Measurements from ENCODE around the gene MECR. TPM values are rescaled to one million over a fixed set of nuclear protein-coding genes. Genes with fewer than 3 reads are reported as not detected.

MECR gene
- polyA plus RNA-seq, 1 donor (not counting 4 experiments of a cell fraction or from before 2014, with no cell fraction given) = 20.7 TPM

- Histone ChIP-seq H4K20me1 (ENCODE audit: control insufficient read depth, extremely low read depth, insufficient read depth, low read length) (no peaks in the 10 kb centered on the region), H3K4me3 (ENCODE audit: control insufficient read depth in 2 of 3, extremely low read depth in 1 of 3, insufficient read depth in 2 of 3, low read depth in 1 of 3, low read length in 3 of 3) (no peak overlapping the region), H3K36me3 (ENCODE audit: control insufficient read depth in 2 of 2, extremely low read depth in 1 of 2, insufficient read depth in 2 of 2, low read length in 2 of 2) (no peaks in the 10 kb centered on the region), H3K27me3 (ENCODE audit: control insufficient read depth, extremely low read depth, insufficient read depth, low read length) (peaks cover 4% of the 10 kb centered on the region), H3K27ac (ENCODE audit: control insufficient read depth, insufficient read depth, low read length) (no peak overlapping the region), H3K9me3 (ENCODE audit: control insufficient read depth, low read depth, low read length) (no peaks in the 10 kb centered on the region), H3K79me2 (ENCODE audit: control insufficient read depth, insufficient read depth, low read length) (no peaks in the 10 kb centered on the region), H3K9ac (ENCODE audit: control insufficient read depth, extremely low read depth, insufficient read depth, low read length) (no peak overlapping the region), H3K4me1 (ENCODE audit: control insufficient read depth, extremely low read depth, insufficient read depth, low read length) (peaks cover 9% of the 10 kb centered on the region), H2AFZ (ENCODE audit: control insufficient read depth, low read length) (no peak overlapping the region), H3K4me2 (ENCODE audit: control insufficient read depth, extremely low read depth, insufficient read depth, low read depth, low read length) (no peak overlapping the region), H3K9me1 (ENCODE audit: control insufficient read depth, extremely low read depth, insufficient read depth, low read length) (no peaks in the 10 kb centered on the region)
- DNase-seq (ENCODE audit: low read depth, low spot score) = no peak
- FAIRE-seq = no peak
- TF ChIP-seq EZH2 (IDR thresholded peaks at IDR 0.05; ENCODE audit: low read length) = no peak
- TF ChIP-seq, protein P1, sequence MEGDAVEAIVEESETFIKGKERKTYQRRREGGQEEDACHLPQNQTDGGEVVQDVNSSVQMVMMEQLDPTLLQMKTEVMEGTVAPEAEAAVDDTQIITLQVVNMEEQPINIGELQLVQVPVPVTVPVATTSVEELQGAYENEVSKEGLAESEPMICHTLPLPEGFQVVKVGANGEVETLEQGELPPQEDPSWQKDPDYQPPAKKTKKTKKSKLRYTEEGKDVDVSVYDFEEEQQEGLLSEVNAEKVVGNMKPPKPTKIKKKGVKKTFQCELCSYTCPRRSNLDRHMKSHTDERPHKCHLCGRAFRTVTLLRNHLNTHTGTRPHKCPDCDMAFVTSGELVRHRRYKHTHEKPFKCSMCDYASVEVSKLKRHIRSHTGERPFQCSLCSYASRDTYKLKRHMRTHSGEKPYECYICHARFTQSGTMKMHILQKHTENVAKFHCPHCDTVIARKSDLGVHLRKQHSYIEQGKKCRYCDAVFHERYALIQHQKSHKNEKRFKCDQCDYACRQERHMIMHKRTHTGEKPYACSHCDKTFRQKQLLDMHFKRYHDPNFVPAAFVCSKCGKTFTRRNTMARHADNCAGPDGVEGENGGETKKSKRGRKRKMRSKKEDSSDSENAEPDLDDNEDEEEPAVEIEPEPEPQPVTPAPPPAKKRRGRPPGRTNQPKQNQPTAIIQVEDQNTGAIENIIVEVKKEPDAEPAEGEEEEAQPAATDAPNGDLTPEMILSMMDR (optimal IDR thresholded peaks at IDR 0.05 in 1 of 3, IDR thresholded peaks at IDR 0.05 in 1 of 3, conservative IDR thresholded peaks at IDR 0.05 in 1 of 3; ENCODE audit: extremely low read depth in 1 of 3, insufficient read depth in 2 of 3, low read length in 3 of 3) = no peak
- dilution Hi-C loops (cut with MboI; ENCODE audit: extremely low pct_ligation_motif_present, low sequenced_read_pairs) = loop anchor here (25.0 kb wide), 1 partner anchor 119 kb away; no protein-coding TSS in a partner anchor
Observed at GRCh38 chr1:29243023-29243870, 12.5 kb upstream of the MECR start.

- DNase-seq (ENCODE audit: low read depth, low spot score) (no peak), FAIRE-seq (no peak)
- Histone ChIP-seq H2AFZ (ENCODE audit: control insufficient read depth, low read length) (no peak overlapping the region), H3K79me2 (ENCODE audit: control insufficient read depth, insufficient read depth, low read length) (no peaks in the 10 kb centered on the region), H4K20me1 (ENCODE audit: control insufficient read depth, extremely low read depth, insufficient read depth, low read length) (no peaks in the 10 kb centered on the region), H3K36me3 (ENCODE audit: control insufficient read depth in 2 of 2, extremely low read depth in 1 of 2, insufficient read depth in 2 of 2, low read length in 2 of 2) (no peaks in the 10 kb centered on the region), H3K4me1 (ENCODE audit: control insufficient read depth, extremely low read depth, insufficient read depth, low read length) (peaks cover 20% of the 10 kb centered on the region), H3K27ac (ENCODE audit: control insufficient read depth, insufficient read depth, low read length) (no peak overlapping the region), H3K9ac (ENCODE audit: control insufficient read depth, extremely low read depth, insufficient read depth, low read length) (no peak overlapping the region), H3K9me1 (ENCODE audit: control insufficient read depth, extremely low read depth, insufficient read depth, low read length) (no peaks in the 10 kb centered on the region), H3K9me3 (ENCODE audit: control insufficient read depth, low read depth, low read length) (no peaks in the 10 kb centered on the region), H3K4me3 (ENCODE audit: control insufficient read depth in 2 of 3, extremely low read depth in 1 of 3, insufficient read depth in 2 of 3, low read depth in 1 of 3, low read length in 3 of 3) (no peak overlapping the region), H3K4me2 (ENCODE audit: control insufficient read depth, extremely low read depth, insufficient read depth, low read depth, low read length) (no peak overlapping the region), H3K27me3 (ENCODE audit: control insufficient read depth, extremely low read depth, insufficient read depth, low read length) (peaks cover 17% of the 10 kb centered on the region)
- TF ChIP-seq, protein P1 (optimal IDR thresholded peaks at IDR 0.05 in 1 of 3, IDR thresholded peaks at IDR 0.05 in 1 of 3, conservative IDR thresholded peaks at IDR 0.05 in 1 of 3; ENCODE audit: extremely low read depth in 1 of 3, insufficient read depth in 2 of 3, low read length in 3 of 3) = no peak
- TF ChIP-seq EZH2 (IDR thresholded peaks at IDR 0.05; ENCODE audit: low read length) = no peak
- dilution Hi-C loops (cut with MboI; ENCODE audit: extremely low pct_ligation_motif_present, low sequenced_read_pairs) = loop anchor here (25.0 kb wide), 1 partner anchor 121 kb away; no protein-coding TSS in a partner anchor
Observed at GRCh38 chr1:29240986-29241385, 10.3 kb upstream of the MECR start.

All from keratinocyte (primary cell).